Fibroblast of lung (primary cell): ENCODE results near the gene ARHGAP42.

Source experiments
- CTCF ChIP-seq, 2 donors: IDR thresholded peaks in 1 of 2; conservative IDR thresholded peaks in 1 of 2; 1 replicate in 1 of 2; 2 replicates in 1 of 2; pipeline ENCODE4 v1.5.1; 2011 to 2012; ENCODE audit warnings: low read length in 2 of 2, control low read depth in 1 of 2, inconsistent platforms in 1 of 2, low read depth in 1 of 2, mild to moderate bottlenecking in 1 of 2
- EZH2 ChIP-seq: IDR thresholded peaks from 2 replicates; pipeline ENCODE4 v1.5.1; 2012; ENCODE audit warnings: low read length, control low read depth, mild to moderate bottlenecking; ENCODE audit errors: missing control alignments

- TF ChIP-seq CTCF (conservative IDR thresholded peaks at IDR 0.05 in 1 of 2, IDR thresholded peaks at IDR 0.05 in 1 of 2; ENCODE audit: low read depth in 1 of 2, low read length in 2 of 2) (no peak), EZH2 (no peak)
These were observed 7.0 kb upstream of the ARHGAP42 start for GRCh38 chr11:100680070-100680469.
